ENCODE results near the gene TBL3. TPM values are rescaled to one million over a fixed set of nuclear protein-coding genes. Genes with fewer than 3 reads are reported as not detected.

The TBL3 gene
- total and polyA plus RNA-seq, 2 of the 8 experiments (the other 6 are each of a cell fraction or from before 2014, with no cell fraction given): 65.8 to 137 TPM

DNA sequence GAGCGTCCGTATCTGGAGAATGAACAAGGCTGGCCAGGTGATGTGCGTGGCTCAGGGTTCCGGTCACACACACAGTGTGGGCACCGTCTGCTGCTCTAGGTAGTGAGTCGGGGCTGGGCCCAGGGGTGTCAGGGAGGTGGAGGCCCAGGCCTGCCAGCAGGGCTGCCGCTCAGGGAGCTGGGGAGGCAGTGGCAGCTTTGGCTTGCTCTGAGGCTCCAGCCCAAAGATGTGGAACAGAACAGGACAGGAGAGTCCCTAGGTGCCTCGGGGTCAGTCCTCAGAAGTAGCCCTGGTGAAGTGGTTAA is 4.3 kb downstream of the TBL3 start (continued):
- TF ChIP-seq, protein P1, sequence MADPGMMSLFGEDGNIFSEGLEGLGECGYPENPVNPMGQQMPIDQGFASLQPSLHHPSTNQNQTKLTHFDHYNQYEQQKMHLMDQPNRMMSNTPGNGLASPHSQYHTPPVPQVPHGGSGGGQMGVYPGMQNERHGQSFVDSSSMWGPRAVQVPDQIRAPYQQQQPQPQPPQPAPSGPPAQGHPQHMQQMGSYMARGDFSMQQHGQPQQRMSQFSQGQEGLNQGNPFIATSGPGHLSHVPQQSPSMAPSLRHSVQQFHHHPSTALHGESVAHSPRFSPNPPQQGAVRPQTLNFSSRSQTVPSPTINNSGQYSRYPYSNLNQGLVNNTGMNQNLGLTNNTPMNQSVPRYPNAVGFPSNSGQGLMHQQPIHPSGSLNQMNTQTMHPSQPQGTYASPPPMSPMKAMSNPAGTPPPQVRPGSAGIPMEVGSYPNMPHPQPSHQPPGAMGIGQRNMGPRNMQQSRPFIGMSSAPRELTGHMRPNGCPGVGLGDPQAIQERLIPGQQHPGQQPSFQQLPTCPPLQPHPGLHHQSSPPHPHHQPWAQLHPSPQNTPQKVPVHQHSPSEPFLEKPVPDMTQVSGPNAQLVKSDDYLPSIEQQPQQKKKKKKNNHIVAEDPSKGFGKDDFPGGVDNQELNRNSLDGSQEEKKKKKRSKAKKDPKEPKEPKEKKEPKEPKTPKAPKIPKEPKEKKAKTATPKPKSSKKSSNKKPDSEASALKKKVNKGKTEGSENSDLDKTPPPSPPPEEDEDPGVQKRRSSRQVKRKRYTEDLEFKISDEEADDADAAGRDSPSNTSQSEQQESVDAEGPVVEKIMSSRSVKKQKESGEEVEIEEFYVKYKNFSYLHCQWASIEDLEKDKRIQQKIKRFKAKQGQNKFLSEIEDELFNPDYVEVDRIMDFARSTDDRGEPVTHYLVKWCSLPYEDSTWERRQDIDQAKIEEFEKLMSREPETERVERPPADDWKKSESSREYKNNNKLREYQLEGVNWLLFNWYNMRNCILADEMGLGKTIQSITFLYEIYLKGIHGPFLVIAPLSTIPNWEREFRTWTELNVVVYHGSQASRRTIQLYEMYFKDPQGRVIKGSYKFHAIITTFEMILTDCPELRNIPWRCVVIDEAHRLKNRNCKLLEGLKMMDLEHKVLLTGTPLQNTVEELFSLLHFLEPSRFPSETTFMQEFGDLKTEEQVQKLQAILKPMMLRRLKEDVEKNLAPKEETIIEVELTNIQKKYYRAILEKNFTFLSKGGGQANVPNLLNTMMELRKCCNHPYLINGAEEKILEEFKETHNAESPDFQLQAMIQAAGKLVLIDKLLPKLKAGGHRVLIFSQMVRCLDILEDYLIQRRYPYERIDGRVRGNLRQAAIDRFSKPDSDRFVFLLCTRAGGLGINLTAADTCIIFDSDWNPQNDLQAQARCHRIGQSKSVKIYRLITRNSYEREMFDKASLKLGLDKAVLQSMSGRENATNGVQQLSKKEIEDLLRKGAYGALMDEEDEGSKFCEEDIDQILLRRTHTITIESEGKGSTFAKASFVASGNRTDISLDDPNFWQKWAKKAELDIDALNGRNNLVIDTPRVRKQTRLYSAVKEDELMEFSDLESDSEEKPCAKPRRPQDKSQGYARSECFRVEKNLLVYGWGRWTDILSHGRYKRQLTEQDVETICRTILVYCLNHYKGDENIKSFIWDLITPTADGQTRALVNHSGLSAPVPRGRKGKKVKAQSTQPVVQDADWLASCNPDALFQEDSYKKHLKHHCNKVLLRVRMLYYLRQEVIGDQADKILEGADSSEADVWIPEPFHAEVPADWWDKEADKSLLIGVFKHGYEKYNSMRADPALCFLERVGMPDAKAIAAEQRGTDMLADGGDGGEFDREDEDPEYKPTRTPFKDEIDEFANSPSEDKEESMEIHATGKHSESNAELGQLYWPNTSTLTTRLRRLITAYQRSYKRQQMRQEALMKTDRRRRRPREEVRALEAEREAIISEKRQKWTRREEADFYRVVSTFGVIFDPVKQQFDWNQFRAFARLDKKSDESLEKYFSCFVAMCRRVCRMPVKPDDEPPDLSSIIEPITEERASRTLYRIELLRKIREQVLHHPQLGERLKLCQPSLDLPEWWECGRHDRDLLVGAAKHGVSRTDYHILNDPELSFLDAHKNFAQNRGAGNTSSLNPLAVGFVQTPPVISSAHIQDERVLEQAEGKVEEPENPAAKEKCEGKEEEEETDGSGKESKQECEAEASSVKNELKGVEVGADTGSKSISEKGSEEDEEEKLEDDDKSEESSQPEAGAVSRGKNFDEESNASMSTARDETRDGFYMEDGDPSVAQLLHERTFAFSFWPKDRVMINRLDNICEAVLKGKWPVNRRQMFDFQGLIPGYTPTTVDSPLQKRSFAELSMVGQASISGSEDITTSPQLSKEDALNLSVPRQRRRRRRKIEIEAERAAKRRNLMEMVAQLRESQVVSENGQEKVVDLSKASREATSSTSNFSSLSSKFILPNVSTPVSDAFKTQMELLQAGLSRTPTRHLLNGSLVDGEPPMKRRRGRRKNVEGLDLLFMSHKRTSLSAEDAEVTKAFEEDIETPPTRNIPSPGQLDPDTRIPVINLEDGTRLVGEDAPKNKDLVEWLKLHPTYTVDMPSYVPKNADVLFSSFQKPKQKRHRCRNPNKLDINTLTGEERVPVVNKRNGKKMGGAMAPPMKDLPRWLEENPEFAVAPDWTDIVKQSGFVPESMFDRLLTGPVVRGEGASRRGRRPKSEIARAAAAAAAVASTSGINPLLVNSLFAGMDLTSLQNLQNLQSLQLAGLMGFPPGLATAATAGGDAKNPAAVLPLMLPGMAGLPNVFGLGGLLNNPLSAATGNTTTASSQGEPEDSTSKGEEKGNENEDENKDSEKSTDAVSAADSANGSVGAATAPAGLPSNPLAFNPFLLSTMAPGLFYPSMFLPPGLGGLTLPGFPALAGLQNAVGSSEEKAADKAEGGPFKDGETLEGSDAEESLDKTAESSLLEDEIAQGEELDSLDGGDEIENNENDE (IDR thresholded peaks at IDR 0.05; ENCODE audit: insufficient replicate concordance, low read length): no peak
- no peak for TF ChIP-seq HDAC2 (IDR thresholded peaks at IDR 0.05; ENCODE audit: borderline replicate concordance in 1 of 2, low read depth in 2 of 2, low read length in 2 of 2)
- TF ChIP-seq CBX8 (IDR thresholded peaks at IDR 0.05; ENCODE audit: borderline replicate concordance, low read depth, low read length): no peak
- no peak for TF ChIP-seq TAF7 (optimal IDR thresholded peaks at IDR 0.05; ENCODE audit: borderline replicate concordance, low read depth, low read length)
- no peak for TF ChIP-seq POU5F1 (IDR thresholded peaks at IDR 0.05; ENCODE audit: low read depth, low read length)
- TF ChIP-seq SIX5 (IDR thresholded peaks at IDR 0.05; ENCODE audit: low read depth, low read length): no peak

Data from H1 (cell line).